Inferior parietal cortex (tissue), 1 donor: Measurements from ENCODE around the gene APBA1.
"Not testable (repeated sequence)": the region's sequence is repeated elsewhere in the genome, so short reads cannot be mapped to it uniquely, and the experiment has no call there.

Experiments used
- DNase-seq: peaks from one replicate; pipeline ENCODE4 v3.0.0-alpha.2; 2016; ENCODE audit errors: extremely low spot score

APBA1 gene

DNA sequence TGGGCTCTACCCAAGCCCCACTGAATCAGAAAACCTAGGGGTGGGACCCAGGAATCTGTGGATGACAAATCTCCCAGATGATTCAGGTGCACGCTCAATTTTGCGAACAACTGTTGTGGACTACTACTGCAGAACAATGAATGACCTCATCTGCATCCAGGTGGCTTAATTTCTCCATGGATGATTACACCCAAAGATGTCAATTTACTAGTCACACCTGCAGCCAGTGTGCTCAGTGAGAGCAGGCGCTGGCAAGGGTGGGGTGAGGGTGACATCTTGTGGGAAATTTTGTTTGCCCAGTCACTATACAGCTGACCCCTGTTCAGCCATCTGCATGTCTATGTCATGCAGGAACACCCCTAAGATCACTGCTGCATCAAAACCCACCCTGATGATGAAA, 229.0 kb downstream of the APBA1 start:
- no peak for DNase-seq

DNA sequence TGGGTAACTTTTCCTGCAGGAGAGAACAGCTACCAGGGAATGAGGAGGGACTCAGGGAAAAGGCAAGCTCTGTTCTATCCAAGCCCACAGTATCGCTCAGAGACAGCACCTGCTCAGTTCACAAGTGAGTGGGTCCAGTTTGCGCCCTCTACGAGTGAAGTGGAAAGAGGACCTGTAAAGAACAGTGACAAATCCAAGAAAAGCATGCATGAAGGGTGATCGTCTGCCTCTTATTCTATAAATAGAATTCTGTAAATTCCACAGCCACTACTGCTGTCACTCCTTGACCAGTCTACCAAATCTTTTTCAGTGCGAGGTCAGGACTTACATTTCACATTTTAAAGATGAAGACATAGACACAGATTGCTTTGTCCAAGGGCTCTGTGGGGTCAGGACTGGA, 229.7 kb downstream of the APBA1 start:
- no peak for DNase-seq

DNA sequence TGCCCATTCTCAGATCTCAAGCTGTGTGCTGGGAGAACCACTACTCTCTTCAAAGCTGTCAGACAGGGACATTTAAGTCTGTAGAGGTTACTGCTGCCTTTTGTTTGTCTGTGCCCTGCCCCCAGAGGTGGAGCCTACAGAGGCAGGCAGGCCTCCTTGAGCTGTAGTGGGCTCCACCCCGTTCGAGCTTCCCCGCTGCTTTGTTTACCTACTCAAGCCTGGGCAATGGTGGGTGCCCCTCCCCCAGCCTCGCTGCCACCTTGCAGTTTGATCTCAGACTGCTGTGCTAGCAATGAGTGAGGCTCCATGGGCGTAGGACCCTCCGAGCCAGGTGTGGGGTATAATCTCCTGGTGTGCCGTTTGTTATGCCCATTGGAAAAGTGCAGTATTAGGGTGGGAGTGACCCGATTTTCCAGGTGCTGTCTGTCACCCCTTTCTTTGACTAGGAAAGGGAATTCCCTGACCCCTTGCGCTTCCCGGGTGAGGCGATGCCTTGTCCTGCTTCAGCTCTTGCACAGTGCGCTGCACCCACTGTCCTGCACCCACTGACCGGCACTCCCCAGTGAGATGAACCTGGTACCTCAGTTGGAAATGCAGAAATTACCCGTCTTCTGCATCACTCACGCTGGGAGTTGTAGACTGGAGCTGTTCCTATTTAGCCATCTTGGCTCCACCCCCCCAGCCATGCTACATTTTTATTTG, 231.8 kb downstream of the APBA1 start:
- DNase-seq = not testable (repeated sequence)

DNA sequence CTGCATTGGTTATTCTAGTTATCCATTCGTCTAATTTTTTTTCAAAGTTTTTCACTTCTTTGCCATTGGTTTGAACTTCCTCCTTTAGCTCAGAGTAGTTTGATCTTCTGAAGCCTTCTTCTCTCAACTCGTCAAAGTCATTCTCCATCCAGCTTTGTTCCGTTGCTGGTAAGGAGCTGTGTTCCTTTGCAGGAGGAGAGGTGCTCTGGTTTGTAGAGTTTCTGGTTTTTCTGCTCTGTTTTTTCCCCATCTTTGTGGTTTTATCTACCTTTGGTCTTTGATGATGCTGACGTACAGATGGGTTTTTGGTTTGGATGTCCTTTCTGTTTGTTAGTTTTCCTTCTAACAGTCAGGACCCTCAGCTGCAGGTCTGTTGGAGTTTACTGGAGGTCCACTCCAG, 232.5 kb downstream of the APBA1 start:
- DNase-seq = not testable (repeated sequence)

DNA sequence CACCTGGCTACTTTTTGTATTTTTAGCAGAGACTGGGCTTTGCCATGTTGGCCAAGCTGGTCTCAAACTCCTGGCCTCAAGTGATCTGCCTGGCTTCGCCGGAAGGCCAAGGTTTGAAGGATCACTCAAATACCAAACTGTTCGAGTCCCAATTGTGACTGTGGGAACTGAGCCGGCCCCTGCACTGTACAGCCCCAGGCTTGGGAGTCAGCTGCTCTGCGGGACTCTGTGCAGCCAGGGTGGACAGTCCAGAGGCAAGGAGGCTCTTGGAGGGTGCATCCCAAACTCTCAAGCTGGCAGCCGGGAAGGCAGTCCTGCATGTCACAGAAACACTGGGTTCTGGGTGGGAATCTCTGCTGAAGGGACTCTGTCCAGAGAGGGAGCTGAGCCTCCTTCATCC, 238.2 kb downstream of the APBA1 start:
- no peak for DNase-seq

DNA sequence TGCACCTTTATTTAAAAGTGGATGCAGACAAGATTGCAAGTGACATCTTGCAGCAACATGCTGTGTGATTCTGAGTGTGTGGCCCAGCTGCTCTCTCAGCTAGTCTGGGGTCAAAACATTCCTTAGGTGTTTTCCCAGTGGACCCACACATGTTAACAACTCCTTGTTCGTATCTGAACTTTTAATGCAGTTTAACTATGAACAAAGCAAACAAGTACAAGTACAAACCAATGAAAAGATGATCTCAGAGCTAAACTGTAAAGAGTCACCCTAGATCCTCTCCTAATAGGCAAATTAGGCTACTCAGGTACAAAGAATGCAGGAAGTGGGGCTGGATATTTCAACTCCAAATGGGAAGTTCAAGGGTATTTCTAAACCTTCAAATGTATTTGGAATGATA, 238.8 kb downstream of the APBA1 start:
- DNase-seq = no peak

DNA sequence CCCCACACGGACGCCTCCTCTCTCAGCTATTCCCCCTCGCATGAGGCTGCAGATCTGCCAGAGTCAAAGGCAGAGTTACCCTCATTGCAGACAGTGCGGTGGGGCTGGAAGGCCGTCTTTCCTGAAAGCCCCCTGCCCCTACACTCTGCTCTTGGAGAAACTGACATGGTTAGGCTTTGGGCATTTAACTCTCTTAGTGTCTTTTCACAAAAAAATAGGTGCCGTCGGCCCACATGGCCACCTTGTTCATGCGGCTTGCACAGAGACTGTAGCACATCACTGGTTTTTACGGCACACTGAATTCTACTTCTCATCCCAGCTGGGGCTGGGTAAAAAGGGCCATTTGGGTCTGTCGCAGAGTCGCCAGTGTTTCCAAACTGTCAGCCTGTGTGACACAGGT, 239.5 kb downstream of the APBA1 start:
- DNase-seq = no peak

DNA sequence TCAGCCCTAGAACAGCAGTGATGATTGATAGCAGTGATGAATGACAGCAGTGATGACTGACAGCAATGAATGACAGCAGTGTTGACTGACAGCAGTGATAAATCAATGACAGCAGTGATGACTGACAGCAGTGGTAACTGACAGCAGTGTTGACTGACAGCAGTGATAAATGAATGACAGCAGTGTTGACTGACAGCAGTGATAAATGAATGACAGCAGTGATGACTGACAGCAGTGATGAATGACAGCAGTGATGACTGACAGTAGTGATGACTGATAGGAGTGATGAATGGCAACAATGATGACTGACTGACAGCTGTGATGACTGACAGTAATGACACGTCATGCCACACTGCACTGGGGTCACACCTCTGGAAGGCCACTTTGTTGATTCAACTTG, 240.4 kb downstream of the APBA1 start:
- DNase-seq = no peak

DNA sequence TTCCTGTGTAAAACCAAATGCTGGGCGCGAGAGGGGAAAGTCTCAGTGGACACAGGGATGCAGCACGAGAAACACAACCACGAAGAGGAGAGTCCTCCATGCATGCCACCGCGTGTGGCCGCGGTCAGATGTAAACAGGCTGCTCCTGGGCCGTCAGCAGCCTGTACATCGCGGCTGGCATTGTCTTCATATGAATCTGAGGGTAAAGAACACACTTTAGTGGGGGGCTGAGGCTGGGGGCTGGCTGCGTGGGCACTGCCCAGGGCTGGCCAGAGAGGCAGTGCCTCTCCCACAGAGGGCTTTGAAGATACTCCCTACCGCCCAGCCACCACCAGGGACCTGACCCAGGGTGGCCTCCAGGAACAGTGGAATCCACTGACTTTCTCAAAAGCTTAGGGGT, 241.0 kb downstream of the APBA1 start:
- no peak for DNase-seq

DNA sequence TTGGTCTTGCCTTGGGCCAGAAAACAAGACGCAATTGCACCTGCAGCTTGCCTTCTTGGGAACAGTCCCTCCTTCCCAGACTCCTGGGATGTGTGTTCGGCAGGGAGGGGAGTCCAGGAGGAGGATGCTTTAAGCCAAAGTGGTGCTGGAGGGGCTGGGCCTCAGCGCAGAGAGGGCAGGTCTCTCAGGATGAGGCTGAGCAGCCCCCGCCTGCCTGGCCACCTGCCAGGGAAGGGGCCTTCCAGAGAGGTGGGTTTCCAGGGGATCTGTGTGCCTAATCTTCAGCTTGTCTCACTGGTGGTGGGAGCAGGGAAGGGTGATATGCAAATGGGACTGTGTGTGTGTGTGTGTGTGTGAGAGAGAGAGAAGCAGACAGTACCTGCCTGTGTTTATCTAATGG, 242.0 kb downstream of the APBA1 start:
- no peak for DNase-seq

DNA sequence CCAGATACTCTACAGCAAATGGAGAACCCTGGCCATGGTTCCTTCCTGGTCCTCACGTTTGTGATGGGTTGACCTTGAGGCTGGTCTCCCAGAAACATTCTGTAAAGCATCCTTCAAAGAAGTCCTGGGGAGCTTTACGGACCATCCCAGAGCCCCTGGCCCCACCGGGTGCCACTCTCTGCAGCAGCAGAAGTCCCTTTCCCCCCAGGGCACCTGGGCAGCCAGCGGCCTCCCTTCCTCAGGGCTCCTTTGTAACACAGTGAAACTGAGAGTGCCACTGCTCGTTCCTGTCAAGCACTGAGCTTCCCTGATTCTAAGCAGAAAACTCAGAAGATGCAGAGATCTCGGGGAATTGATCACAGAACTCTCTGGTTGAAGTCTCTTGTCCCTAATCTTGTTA, 242.9 kb downstream of the APBA1 start:
- no peak for DNase-seq

DNA sequence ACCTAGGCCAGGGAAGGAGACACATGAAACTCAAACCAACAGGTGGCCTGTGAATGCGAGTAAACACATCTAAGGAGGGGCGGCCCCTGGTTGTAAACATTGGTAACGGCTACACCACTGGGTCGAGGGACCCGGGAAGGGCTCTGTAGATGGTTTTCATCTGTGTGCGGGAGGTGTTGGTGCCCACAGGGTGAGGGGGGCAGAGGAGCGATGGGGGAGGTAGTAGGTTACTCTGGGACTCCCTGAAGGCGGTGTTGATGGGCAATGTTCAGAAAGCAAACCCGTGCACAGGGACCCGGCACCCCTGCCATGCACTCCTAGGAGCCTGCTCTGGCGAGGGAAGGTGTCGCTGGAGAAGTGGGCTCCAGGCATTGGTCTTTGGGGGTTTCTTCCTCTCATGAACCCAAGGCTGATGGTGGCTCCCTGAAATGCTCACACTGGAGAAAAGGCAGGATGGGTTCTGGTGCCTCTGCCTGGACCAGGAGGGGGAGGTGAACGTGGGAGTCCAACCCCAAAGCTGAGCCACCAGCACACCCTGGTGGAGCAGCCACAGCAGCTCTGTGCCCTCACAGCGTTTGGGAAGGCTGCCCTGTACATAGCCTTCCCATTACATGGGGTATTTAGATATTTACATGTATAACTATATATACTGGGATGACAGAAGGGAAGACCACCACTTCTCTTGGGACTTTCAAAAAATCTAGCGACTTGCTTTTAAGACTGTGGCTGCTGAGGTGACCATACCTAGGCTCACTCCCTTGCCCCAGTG, 244.0 kb downstream of the APBA1 start:
- DNase-seq = no peak

DNA sequence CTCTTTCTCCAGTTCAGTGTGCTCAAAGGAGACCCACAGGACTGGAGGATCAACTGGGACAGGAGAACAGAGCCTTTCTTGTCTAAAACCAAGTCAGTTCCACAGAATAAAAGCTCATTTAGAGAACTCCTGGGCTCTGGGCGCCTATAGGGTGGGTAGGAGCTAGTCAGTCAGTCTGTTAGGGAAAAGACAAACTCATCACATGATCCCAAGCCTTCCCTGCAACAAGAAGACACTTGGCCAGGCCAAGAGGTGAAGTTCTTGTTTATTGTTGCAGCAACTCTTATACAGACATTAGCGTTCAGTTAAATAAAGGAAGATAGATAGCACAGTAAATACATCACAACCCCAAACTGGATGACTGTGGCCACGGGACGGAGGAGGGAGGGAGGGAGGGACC, 244.9 kb downstream of the APBA1 start:
- peak; percentile 50 for DNase-seq

DNA sequence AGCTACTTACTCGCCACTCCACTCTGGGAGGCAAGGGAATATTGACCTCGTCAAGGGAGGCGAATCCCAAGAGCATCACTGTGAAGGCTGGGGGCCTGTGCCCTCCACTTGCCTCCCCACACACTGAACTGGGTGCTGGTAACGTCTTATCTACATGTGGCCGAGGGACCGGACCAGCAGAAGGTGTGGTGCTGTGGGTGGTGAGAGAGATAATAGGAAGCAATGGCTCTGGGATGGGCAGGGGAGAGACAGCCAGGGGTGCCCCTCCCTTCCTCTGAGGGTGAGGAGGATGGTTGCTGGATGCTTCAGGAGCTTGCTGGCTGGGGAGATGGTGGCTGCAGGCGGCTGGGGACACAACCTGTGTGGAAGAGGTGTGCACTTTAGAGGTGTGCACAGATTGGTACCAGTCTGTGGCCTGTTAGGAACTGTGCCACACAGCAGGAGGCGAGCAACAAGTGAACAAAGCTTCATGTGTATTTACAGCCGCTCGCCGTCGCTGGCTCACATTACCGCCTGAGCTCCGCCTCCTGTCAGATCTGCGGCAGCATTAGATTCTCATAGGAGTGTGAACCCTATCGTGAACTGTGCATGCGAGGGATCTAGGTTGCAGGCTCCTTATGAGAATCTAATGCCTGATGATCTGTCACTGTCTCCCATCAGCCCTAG, 246.9 kb downstream of the APBA1 start:
- no peak for DNase-seq

DNA sequence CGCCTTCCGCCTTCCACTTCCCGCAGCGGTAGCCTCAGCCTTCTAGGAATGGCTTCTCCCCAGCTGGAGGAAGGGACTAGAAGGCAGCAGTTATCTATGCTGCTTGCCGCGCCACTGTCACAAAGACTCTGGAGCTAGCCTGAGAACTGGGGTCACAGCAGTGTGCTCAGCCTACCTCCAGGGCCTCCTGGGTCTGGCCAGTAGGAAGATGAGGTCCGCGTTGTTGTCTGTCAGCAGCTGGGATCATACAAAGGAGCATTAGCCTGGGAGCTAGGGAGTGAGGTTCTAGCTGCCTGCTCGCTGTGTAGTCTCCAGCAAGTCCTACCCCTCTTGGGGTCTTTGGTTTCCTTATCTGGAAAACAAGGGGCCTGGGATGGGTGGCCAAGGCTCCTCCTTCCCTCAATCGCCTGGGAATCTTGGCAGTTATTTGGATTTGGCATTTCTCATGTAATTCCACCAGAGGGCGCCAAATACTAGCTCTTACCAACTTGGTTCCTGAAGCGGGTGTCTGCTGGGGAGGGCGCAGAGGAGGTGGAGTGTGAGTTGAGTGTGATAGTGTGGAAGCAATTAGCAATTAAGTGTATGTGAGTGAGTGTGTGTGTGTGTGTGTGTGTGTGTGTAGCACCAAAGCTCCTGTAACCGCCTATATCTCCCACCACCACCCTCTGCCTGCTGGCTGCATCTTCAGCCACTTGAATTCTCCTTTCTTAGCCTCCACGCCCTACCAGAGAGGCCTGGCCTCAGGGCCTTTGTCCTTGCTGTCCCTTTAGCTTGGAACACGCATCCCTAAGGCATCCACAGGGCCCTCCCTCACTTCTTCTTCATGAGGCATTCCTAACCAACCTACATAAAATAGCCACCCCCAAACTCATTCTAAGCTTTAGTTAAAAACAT, 250.0 kb downstream of the APBA1 start:
- peak; percentile 92 for DNase-seq

DNA sequence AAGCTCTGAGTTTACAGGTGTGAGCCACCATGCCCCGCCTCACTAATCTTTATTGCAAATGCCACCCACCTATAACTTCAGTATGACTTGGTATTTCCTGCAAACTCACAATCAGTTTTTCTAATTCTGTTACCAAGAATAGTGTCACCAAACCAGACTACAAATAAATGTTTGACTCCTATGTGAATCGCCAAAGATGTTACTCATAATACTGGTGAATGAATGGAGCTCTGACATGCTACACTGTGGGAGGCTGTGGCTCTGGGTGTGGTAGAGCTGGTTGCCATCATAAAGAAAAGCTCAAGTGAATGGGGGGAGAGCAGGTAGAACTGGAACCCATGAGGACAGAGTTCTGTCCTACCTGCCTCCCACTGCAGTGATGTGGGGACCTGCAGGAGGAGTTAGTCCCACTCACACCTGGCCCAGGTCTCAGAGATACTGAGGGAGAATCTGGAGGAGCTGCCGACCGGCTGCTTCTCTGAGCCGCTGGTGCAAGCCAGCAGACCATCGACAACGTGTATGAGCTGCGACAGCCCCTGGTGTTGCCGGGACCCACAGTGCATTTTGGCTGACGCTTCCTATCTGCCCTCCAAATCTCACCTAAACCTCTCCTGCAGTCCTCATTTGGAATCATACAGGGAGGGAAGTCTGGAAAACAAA, 251.4 kb downstream of the APBA1 start:
- DNase-seq = no peak

DNA sequence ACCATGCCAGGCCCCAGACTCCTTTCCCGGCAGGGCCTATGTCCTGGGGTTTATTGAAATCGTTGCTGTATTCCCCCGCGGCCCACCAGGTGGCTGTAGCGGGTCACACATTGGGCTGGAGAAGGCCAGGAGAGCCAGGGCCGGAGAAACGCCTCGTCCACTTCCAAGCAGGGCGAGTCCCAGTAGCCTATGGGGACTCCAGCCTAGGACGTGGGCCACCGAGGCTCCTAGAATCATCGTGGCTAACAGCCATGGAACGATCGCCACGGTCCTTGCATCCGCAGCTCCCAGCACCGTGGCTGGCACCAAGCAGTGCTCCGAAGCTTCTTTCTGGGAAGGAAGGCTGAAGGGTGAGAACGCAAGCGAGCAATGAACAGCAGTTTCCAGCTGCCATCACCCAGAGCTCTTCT, 259.4 kb downstream of the APBA1 start:
- peak; percentile 50 for DNase-seq

DNA sequence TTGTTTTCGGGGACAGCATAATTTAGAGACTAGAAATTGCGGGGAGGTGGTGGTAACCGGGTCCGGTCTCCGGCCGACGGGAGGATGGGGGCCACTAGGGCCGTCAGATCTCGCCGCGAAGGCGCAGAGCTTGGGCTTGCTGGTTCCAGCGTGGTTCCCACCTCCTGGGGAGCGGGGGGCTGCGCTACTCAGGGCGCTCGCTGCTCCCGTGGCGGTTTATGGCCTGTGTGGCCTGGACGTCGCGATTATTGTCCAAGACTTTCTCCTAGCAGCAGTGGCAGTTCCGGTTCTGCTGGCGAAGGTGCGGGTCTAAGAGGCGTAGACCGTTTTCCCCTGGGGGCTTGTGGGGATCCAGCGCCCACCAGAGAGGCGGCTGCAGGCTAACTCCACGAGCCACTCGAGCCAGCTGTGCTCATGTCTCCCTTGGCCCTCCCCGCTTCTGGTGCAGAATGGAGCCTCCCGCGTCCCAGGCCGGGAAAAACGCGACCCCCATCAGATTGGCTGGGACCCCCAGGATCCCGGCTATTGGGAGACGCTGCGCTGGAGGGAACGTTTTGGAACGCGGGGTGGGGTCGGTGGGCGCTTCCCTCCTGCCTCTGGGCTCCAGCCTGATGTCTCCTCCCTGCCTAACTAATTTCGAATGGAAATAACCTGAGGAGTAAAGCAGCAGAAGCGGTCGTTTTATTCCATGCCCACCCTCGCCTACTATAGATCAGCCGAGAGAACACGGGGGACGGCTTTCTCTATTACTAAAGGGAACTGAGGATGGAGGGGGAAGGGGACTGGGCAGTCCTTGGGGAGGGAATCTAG, 260.0 kb downstream of the APBA1 start:
- no peak for DNase-seq

DNA sequence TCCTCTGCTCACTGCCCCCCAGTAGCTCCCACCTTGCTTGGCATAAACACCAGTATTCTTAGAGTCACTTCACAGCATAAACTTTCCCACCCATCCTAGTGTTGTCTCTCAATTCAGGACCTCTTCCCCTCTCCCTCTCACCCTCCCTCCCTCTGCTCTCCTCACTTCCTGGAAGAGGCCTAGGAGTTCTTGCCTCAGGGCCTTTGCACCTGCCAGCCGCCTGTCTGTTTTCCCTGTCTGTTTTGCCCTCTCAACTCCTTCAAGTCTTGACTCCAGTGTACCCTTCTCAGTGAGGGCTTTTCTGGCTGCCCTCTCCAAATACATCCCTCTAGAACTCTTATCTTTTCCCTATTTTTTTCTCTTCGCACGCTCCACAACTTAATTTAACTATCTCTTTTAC, 260.9 kb downstream of the APBA1 start:
- no peak for DNase-seq

DNA sequence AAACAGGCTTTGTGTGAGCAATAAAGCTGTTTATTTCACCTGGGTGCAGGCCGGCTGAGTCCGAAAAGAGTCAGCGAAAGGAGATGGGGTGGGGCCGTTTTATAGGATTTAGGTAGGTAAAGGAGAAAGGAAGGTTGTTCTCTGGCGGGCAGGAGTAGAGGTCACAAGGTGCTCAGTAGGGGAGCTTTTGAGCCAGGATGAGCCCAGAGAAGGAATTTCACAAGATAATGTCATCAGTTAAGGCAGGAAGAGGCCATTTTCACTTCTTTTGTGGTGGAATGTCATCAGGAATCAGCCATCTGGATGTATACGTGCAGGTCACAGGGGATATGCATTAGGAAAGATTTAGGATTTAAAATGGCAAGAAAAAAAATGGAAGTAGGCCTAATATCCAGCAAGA, 262.2 kb downstream of the APBA1 start:
- DNase-seq = not testable (repeated sequence)

DNA sequence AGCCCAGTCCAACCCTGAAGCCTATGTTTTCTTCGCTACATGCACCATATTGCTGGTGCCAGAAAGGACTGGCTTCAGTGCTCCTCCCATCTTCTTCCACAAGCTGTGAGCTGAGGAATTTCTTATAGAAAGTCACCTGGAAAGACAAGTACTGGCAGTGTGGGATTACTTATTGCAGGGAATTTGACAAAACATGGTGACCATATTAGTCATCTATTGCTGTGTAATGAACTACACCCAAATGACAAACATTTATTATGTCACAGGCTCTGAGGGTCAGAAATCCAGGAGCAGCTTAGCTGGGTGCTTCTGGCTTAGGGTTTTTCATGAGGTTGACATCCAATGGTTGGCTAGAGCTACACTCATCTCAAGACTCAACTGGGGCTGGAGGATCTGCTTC, 271.7 kb downstream of the APBA1 start:
- no peak for DNase-seq
